Ecto neural progenitor cell (in vitro differentiated cells): ENCODE results near the gene KLHL18.
"Not testable (repeated sequence)": the region's sequence is repeated elsewhere in the genome, so short reads cannot be mapped to it uniquely, and the experiment has no call there.

Experiments used
- DNase-seq: peaks from one replicate; pipeline ENCODE4 v3.0.0-alpha.2; 2018; ENCODE audit warnings: low spot score

The KLHL18 gene

GRCh38 chr3:47314056-47314764 lies 31.5 kb downstream of the KLHL18 start:
- DNase-seq: no peak

DNA sequence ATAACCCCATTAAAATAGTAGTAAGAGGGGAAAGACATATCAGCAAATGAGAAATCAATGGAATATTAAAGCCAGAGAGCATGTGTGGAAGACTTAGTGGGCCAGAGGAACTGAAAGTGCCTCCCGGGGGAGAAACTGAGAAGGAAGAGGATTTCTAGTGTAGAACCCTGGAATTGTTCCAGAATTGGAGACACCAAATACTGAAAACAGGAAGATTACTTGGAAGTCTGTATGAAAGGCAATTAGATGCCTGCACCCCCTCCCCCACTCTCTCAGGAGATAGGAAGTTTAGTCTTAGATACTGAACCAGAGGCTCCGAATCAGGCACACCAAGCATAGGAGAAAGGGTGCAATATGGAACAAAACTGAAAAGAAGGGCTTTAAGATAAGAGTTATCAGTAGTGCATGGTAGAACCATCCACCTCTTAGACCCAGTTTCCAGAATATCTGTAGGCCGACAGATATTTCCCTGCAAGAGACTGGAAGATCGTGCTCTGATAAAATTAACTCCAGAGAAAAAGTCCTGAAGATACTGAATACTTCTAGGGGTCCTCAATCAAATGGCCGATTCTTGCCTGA lies 32.4 kb downstream of the KLHL18 start:
- no peak for DNase-seq

GRCh38 chr3:47316151-47316550 lies 33.4 kb downstream of the KLHL18 start:
- not testable (repeated sequence) for DNase-seq

DNA sequence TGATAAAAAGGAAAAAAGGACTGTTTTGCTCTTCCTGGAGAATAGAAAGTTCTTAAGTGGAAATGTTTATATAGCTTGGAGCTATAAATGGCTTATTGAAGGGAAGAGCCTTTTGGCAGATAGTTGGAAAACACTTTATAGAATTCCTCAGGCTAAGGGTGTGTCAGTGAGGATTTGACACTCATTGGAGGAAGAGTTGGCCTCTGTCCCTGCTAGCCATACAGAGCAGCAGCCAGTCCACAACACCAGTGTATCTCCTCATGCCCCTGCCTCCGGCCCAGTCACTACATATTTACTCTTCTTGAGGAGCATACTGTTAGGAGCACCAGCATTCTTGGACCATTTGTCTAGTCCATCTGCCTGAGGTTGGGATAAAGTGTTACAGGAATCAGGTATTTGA lies 36.2 kb downstream of the KLHL18 start:
- DNase-seq: no peak

- no peak for DNase-seq
Measured at GRCh38 chr3:47319956-47320355, 37.2 kb downstream of the KLHL18 start.

DNA sequence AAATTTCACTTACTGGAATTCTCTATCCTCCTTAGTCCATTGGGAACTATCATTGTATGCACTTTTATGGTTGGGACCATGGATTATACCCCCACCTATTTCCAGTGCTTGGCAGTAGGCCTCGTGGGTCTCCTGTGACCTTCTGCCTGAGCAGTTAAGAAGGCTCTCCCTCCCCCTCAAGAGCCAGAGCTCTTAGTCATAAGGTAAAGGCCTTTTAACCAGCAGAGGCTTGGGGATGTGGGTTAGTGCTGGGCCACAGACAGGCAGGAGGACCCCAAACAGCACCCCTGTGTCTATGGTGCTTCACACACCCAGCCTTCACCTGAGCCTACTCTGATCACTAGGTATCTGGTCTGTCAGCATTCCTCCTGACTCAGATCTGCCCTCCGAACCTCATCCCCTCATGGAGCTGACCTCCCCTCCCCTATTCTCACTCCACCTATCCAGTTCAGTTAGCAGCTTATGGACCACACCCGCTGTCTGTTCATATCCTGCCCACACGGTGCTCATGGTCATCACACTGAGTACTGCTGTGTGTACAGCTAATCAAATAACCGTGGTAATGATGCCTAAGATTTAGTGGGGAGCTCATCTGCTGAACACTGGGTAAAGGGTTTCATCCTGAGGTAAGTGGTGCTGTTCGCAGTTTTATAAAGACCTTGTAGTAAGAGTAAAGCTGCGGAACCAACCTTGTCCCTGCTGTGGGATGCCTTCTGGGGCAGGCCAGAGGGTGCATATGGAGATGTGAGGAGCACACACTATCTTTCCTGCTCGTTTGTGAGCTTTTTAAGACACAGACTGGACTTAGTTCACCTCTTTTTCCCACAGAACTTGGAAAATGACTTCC lies 40.9 kb downstream of the KLHL18 start:
- DNase-seq: no peak

- DNase-seq: peak; percentile 74
Measured at GRCh38 chr3:47324278-47324865, 41.6 kb downstream of the KLHL18 start.

- DNase-seq: no peak
Measured at GRCh38 chr3:47333907-47334306, 51.2 kb downstream of the KLHL18 start.

DNA sequence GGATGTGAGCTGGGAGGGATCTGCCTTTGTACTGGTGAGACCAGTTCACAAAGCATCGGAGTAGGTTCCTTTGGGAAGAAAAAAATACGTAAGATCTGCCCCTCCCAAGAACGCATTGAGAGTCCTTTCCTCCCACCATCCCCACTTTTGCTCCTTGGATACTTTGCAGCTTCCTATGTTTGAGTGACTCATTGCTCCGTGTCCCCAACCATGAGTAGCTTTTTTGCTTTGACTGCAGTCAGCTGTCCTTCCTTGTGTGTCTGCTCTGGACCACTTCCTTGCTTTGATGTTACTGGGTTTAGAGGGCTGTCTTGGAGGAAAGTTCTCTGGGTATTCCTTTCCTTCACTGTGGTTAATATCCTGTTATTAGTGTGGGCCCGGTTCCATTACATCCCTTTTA lies 54.9 kb downstream of the KLHL18 start:
- DNase-seq: no peak

DNA sequence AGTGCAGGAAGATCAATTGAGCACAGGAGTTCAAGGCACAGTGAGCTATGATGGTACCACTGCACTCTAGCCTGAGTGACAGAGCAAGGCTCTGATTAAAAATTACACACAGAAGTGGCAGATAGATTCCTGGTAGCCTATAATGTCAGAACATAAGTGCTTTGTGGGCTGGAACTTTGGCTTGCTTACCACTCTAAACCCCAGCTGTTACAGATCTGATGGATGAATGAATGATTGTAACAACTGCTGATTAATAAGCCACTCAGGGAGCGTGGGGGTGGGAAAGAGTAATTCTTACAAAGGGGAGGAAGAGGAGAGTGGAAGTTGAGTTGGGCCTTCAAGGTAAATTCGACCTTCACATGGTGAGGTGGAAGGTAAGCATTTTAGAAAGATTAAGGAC lies 57.2 kb downstream of the KLHL18 start:
- DNase-seq: no peak

DNA sequence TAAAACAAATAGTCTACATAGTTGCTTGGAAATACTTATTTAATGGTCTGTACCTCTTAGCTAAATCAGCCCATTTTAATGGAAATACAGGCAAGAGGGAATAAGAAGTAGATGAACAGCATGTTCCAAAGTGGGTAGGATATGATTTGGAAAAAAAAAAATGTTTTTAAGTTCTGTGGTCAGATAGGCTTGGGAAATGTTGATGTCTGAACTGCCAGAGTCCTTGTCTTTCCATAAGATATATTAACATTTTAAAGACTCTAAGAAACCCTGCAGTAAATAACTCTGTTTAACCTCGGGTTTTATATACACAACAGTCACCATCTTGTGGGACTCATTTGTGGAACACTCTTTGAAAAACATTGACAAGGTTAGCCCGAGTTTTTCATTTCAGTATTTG lies 58.1 kb downstream of the KLHL18 start:
- DNase-seq: no peak

DNA sequence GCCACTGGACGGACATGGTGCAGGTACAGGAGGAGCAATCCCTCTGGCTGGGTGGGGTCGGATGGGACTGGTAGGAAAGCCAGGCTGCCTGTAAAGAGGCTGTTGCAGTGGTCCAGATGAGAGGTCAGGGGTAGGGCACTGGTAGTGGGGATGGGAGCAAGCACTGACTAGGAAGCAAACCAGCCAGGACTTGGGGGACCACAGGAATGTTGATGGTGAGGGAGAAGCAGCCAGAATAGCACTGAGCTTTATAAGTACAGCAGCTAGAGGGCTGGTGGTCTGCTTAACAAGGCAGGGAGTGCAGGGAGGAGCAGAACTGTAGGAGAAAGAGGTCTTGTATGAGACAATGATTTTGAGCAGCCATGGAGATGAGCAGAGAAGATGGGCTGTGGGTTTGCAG lies 59.4 kb downstream of the KLHL18 start:
- no peak for DNase-seq

DNA sequence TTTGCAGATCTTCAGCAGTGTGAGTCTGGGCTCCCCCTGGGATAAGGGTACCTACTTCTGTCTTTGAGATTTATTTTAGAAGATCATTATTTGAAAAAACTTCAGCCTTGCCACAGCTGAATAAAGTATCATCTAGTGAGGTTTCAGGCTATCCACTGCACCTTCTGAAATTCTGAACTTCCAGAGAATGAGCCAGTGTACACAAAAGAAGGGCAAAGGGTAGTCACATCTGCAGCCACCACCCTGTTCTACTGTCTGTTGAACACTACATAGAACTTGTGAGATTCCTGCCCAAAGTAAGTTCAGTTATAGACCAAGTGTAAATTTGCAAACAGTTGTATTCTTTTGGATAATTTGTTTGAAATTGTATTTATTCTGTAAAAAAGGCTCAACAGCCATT lies 60.1 kb downstream of the KLHL18 start:
- no peak for DNase-seq

- DNase-seq: no peak
Measured at GRCh38 chr3:47343471-47343971, 60.8 kb downstream of the KLHL18 start.

- DNase-seq: no peak
Measured at GRCh38 chr3:47344971-47345370, 62.2 kb downstream of the KLHL18 start.

DNA sequence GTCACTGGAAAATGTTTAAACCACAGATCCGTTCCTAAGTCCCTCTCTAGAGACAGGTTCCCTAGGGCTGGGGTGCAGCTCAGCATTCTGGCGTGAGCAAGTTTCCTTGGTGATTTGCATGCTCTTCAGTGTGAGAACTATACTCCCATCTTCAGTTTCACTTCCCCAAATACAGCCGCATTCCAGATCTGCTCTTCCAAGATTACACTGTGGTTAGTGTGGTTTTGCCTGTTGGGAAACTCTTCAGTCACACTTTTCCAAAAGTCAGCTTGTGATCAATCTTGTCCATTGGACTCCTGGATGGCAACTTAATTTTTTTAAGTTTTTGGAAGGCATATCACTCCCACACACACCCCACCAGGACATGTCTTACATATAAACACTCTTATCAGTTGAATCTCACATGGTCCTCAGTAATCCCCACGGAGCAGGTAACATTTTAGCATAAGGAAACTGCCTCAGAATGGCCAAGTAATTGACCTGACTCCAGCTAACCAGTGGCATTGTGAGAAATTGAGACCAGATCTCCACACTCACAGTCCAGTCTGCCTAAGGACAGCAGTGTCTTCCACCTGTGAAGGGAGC lies 64.6 kb downstream of the KLHL18 start:
- no peak for DNase-seq

GRCh38 chr3:47348411-47349154 lies 65.8 kb downstream of the KLHL18 start:
- no peak for DNase-seq

GRCh38 chr3:47355010-47355409 lies 72.3 kb downstream of the KLHL18 start:
- DNase-seq: no peak

DNA sequence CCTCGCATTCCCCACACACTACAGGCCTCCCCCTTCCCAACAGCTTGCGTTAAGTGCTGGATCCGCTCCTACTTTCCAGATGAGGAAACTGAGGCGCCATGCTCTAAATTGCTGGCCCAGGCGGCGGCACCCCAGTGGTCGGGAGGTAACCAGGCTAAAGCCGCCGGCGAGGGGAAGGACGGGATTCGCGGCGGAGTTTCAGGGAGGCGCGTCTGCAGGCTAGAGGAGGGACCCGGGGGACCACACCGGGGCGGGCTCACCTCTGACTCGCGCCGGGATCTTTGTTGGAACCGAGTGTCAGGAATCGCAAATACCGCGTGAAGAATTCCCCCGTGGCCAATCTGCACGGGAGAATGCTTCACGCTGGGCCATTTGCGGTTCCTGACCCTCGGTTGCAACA lies 73.5 kb downstream of the KLHL18 start:
- DNase-seq: no peak

DNA sequence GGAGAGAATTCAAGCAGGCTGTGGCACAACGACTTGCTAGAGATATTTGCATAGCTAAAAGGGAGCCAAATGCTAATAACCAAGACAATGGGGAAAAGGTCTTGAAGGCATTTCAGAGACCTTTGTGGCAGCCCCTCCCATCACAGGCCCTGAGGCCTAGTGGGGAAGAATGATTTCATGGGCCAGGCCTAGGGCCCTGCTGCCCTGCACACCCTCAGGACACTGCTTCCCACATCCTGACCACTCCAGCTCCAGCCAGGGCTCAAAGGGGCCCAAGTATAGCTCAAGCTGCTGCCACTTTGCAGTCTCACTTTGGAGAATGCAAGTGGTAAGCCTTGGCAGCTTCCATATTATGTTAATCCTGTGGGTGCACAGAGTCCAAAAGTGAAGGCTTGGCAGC lies 76.6 kb downstream of the KLHL18 start:
- DNase-seq: no peak

DNA sequence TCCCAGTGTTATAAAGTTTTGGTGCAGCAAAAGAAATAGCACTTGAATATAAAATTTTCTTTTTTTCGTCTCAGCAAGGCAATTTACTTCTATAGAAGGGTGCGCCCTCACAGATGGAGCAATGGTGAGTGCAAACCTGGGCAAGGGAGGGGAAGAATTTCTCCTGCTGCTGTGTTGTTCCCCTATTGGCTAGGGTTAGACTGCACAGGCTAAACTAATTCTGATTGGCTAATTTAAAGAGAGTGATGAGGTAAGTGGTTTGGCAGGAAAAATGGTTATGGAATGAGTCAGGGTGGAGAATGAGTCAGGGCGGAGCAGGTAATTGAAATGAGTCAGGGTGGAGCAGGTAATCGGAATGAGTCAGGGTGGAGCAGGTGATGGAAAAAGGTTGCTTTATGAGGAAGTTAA lies 77.4 kb downstream of the KLHL18 start:
- not testable (repeated sequence) for DNase-seq
